Loucy (cell line): ENCODE results near the gene SORBS1.

Source experiments
- EZH2phosphoT487 ChIP-seq: fragments of 200-600 bp; IDR thresholded peaks from 2 replicates; pipeline ENCODE4 v1.6.1; 2018; ENCODE audit warnings: antibody characterized with exemption, mild to moderate bottlenecking, moderate library complexity, borderline replicate concordance
- TF ChIP-seq, protein P1 (sequence below): fragments of 200-600 bp; sonication (generic); conservative IDR thresholded peaks from 2 replicates; pipeline ENCODE4 v1.5.1; 2014; ENCODE audit warnings: mild to moderate bottlenecking, antibody characterized with exemption, low read length

- TF ChIP-seq, protein P1, sequence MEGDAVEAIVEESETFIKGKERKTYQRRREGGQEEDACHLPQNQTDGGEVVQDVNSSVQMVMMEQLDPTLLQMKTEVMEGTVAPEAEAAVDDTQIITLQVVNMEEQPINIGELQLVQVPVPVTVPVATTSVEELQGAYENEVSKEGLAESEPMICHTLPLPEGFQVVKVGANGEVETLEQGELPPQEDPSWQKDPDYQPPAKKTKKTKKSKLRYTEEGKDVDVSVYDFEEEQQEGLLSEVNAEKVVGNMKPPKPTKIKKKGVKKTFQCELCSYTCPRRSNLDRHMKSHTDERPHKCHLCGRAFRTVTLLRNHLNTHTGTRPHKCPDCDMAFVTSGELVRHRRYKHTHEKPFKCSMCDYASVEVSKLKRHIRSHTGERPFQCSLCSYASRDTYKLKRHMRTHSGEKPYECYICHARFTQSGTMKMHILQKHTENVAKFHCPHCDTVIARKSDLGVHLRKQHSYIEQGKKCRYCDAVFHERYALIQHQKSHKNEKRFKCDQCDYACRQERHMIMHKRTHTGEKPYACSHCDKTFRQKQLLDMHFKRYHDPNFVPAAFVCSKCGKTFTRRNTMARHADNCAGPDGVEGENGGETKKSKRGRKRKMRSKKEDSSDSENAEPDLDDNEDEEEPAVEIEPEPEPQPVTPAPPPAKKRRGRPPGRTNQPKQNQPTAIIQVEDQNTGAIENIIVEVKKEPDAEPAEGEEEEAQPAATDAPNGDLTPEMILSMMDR: no peak
- no peak for TF ChIP-seq EZH2phosphoT487
Observed at GRCh38 chr10:95475003-95475383, 86.2 kb downstream of the SORBS1 start.
